Stimulated activated naive B cell treated with anti-CD40 and anti-IgM and Interleukin-4, amounts not matched to agents 10 μg/mL and 1 μg/mL and 100 μg/mL, for 72 hours (primary cell): ENCODE data around the gene KRTAP4-8.
"Not testable (repeated sequence)": the region's sequence is repeated elsewhere in the genome, so short reads cannot be mapped to it uniquely, and the experiment has no call there.

Experiments used
- ATAC-seq, 2 donors: fragments of 150-1000 bp; cut with Tn5 transposase; replicated peaks; 2 replicates each; pipeline ENCODE4 v1.10.0; 2021; ENCODE audit warnings: moderate library complexity in 1 of 2
- DNase-seq: peaks from one replicate; pipeline ENCODE4 v3.0.0; 2021
- H3K27ac Mint-ChIP-seq: one replicate; pipeline ENCODE4 v1.8.0; 2022; ENCODE audit warnings: mild to moderate bottlenecking, mixed read lengths
- H3K27me3 Mint-ChIP-seq, 2 donors: one replicate each; pipeline ENCODE4 v1.8.0; 2022; ENCODE audit warnings: mixed read lengths in 2 of 2
- H3K36me3 Mint-ChIP-seq, 2 donors: one replicate each; pipeline ENCODE4 v1.8.0; 2022; ENCODE audit warnings: mixed read lengths in 2 of 2, mild to moderate bottlenecking in 1 of 2
- H3K4me1 Mint-ChIP-seq, 2 donors: one replicate each; pipeline ENCODE4 v1.8.0; 2022; ENCODE audit warnings: mixed read lengths in 2 of 2, mild to moderate bottlenecking in 1 of 2
- H3K4me3 Mint-ChIP-seq, 2 donors: one replicate each; pipeline ENCODE4 v1.8.0; 2022; ENCODE audit warnings: mild to moderate bottlenecking in 2 of 2, mixed read lengths in 2 of 2, moderate library complexity in 1 of 2
- H3K9me3 Mint-ChIP-seq, 2 donors: one replicate each; pipeline ENCODE4 v1.8.0; 2022; ENCODE audit warnings: mixed read lengths in 2 of 2, mild to moderate bottlenecking in 1 of 2

The KRTAP4-8 gene

GRCh38 chr17:41121742-41122141 is 23.8 kb upstream of the KRTAP4-8 start:
- H3K4me3 Mint-ChIP-seq, result no peak overlapping the region
- peaks cover 3 to 7% of the 10 kb centered on the region in 2 donors for H3K9me3 Mint-ChIP-seq
- peaks cover 34 to 63% of the 10 kb centered on the region in 2 donors for H3K4me1 Mint-ChIP-seq
- DNase-seq (no peak), ATAC-seq (no peak)
- H3K27ac Mint-ChIP-seq, result no peak overlapping the region
- no peaks in the 10 kb centered on the region for H3K27me3 Mint-ChIP-seq
- peaks cover 0 to 9% of the 10 kb centered on the region in 2 donors for H3K36me3 Mint-ChIP-seq

GRCh38 chr17:41119696-41120690 is 22.1 kb upstream of the KRTAP4-8 start:
- H3K36me3 Mint-ChIP-seq, H3K9me3 Mint-ChIP-seq, H3K27me3 Mint-ChIP-seq, DNase-seq: not testable (repeated sequence)
- peak overlapping the region; percentile 88 for H3K27ac Mint-ChIP-seq
- H3K4me3 Mint-ChIP-seq, result peak overlapping the region; percentile 57 to 69
- peaks cover 44 to 74% of the 10 kb centered on the region in 2 donors for H3K4me1 Mint-ChIP-seq
- ATAC-seq, result peak; percentile 75 to 78

DNA sequence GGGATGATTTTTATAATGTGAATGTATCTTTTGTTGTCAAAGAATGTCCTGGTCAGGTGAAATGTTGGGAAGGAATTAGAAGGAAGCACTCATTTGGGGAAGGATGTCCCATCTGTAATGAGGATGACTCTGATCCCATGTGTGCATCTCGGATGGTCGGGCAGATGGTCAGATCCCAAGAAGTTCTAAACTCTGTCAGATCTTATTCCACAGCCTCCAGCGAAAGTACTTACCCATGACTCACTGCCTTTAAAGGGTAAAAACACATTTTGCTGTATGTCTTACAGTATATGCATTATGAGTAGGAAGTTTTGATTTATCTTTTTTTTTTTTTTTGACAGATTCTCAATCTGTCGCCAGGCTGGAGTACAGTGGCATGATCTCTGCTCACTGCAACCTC is 20.8 kb upstream of the KRTAP4-8 start:
- peaks cover 3 to 4% of the 10 kb centered on the region in 2 donors for H3K9me3 Mint-ChIP-seq
- no peak for ATAC-seq
- DNase-seq, result no peak
- H3K27me3 Mint-ChIP-seq, result no peaks in the 10 kb centered on the region
- H3K4me1 Mint-ChIP-seq, result peaks cover 37 to 62% of the 10 kb centered on the region in 2 donors
- H3K36me3 Mint-ChIP-seq, result peaks cover 0 to 15% of the 10 kb centered on the region in 2 donors
- no peak overlapping the region for H3K27ac Mint-ChIP-seq
- H3K4me3 Mint-ChIP-seq, result no peak overlapping the region

DNA sequence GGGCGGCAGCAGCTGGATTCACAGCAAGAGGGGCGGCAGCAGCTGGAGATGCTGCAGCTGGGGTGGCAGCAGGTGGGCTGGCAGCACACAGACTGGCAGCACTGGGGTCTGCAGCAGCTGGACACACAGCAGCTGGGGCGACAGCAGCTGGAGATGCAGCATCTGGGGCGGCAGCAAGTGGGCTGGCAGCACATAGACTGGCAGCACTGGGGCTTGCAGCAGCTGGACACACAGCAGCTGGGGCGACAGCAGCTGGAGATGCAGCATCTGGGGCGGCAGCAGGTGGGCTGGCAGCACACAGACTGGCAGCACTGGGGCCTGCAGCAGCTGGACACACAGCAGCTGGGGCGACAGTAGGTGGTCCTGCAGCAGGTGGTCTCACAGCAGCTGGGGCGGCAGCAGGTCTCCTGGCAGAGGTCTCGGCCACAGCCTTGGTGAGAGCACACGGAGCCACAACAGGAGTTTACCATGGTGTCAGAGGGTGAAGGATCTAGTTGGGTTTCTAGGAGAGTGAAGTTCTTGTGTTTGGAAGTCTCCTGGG is 20.0 kb upstream of the KRTAP4-8 start, which contains the start of gene KRTAP4-11:
KRTAP4-11 (minus strand) TSS at position 528 of the 541 bp plus-strand sequence; CDS start at position 470, 58 bp downstream.
- not testable (repeated sequence) for H3K27me3 Mint-ChIP-seq, H3K4me3 Mint-ChIP-seq, DNase-seq, H3K27ac Mint-ChIP-seq, ATAC-seq, H3K9me3 Mint-ChIP-seq, H3K36me3 Mint-ChIP-seq
- H3K4me1 Mint-ChIP-seq, result peaks cover 31 to 54% of the 10 kb centered on the region in 2 donors

- H3K9me3 Mint-ChIP-seq, result peaks cover 0 to 2% of the 10 kb centered on the region in 2 donors
- H3K4me1 Mint-ChIP-seq, result peaks cover 29 to 52% of the 10 kb centered on the region in 2 donors
- H3K4me3 Mint-ChIP-seq, result peak overlapping the region in 1 of 2 donors; percentile 28
- DNase-seq, result peak; percentile 24
- peak; percentile 78 to 85 for ATAC-seq
- peak overlapping the region; percentile 53 for H3K27ac Mint-ChIP-seq
- peaks cover 5 to 7% of the 10 kb centered on the region in 2 donors for H3K36me3 Mint-ChIP-seq
- H3K27me3 Mint-ChIP-seq, result no peaks in the 10 kb centered on the region
Measured at GRCh38 chr17:41116297-41116696, 18.4 kb upstream of the KRTAP4-8 start.

DNA sequence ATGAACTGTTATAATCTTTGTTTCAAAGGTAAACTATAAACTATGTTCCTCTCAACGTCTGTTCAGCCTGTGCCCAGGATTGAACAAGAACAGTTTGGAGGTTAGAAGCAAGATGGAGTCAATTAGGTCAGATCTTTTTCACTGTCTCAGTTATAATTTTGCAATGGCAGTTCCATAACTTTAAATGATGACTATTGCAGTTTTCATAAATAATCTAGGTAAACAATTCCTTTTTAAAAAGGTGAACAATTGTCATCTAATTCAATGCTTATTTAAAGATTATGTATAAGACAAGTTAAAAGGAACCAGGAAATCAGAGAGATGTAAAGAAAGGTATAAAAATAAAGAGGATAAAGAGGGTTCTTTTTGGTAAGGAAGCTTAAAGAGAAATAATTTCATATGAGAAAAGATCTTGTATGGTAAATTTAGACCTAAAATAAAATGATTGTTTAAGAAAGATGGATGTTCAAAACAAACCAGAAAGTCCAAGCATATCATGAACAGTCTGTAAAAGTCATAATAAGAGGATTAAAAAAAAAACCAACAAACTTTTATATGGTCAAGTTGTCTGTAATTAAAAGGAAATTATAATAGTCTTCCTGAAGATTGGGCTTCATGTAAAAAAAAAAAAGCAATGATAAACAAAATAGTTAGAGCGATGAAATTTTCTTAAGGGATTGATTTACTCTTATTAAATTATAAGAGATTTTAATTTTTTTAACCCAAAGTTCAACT is 13.4 kb upstream of the KRTAP4-8 start:
- Mint-ChIP-seq H3K4me1 (peaks cover 26 to 41% of the 10 kb centered on the region in 2 donors), H3K27ac (no peak overlapping the region), H3K27me3 (no peaks in the 10 kb centered on the region), H3K36me3 (peaks cover 7 to 12% of the 10 kb centered on the region in 2 donors), H3K4me3 (no peak overlapping the region), H3K9me3 (no peaks in the 10 kb centered on the region)
- ATAC-seq (no peak), DNase-seq (no peak)

- peak; percentile 85 to 93 for ATAC-seq
- not testable (repeated sequence) for H3K9me3 Mint-ChIP-seq, H3K27me3 Mint-ChIP-seq, H3K36me3 Mint-ChIP-seq, DNase-seq
- Mint-ChIP-seq H3K4me3 (peak overlapping the region; percentile 45 to 54), H3K4me1 (peaks cover 25 to 29% of the 10 kb centered on the region in 2 donors), H3K27ac (peak overlapping the region; percentile 52)
Measured at GRCh38 chr17:41108728-41109386, 10.9 kb upstream of the KRTAP4-8 start.

DNA sequence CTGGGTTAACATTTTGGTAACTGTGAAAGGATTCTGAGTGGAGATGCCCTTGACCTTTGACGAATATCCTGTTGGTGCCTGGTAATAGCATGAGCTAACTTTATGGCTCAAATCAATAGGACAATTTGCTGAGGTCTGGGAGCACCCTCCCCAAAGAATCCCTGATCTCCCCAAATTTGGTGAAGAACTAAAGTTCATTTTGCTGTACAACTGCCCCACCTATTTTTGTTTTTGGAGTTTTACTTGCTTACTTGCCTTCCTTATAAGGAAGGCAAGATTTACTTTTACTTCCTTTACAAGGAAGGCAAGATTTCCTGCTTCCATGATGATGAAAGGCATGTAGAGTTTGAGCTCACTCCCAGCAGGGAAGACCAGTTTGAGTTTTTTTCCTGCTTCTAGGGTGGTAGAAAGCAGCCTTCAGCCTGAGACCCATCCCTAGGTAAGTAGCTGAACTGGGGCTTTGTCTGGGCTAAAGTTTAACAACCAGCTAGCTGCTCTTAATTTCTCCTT is 10.1 kb upstream of the KRTAP4-8 start:
- Mint-ChIP-seq H3K4me1 (peaks cover 28 to 29% of the 10 kb centered on the region in 2 donors), H3K27me3 (peaks cover 0 to 5% of the 10 kb centered on the region in 2 donors), H3K27ac (peak overlapping the region; percentile 67), H3K4me3 (peak overlapping the region in 1 of 2 donors; percentile 54), H3K9me3 (no peaks in the 10 kb centered on the region), H3K36me3 (peaks cover 6% of the 10 kb centered on the region in 2 donors)
- ATAC-seq (no peak), DNase-seq (no peak)

GRCh38 chr17:41105347-41105746 is 7.4 kb upstream of the KRTAP4-8 start, which contains the start of gene KRTAP4-9:
KRTAP4-9 (plus strand) TSS chr17:41105389; CDS start chr17:41105389, 0 bp downstream.
- DNase-seq, H3K4me3 Mint-ChIP-seq, ATAC-seq, H3K9me3 Mint-ChIP-seq, H3K27me3 Mint-ChIP-seq, H3K36me3 Mint-ChIP-seq, H3K27ac Mint-ChIP-seq: not testable (repeated sequence)
- peaks cover 38 to 39% of the 10 kb centered on the region in 2 donors for H3K4me1 Mint-ChIP-seq

- not testable (repeated sequence) for H3K9me3 Mint-ChIP-seq, H3K36me3 Mint-ChIP-seq, H3K27me3 Mint-ChIP-seq, H3K27ac Mint-ChIP-seq, H3K4me3 Mint-ChIP-seq, DNase-seq, ATAC-seq
- peaks cover 38 to 39% of the 10 kb centered on the region in 2 donors for H3K4me1 Mint-ChIP-seq
Measured at GRCh38 chr17:41104386-41105038, 6.6 kb upstream of the KRTAP4-8 start.

DNA sequence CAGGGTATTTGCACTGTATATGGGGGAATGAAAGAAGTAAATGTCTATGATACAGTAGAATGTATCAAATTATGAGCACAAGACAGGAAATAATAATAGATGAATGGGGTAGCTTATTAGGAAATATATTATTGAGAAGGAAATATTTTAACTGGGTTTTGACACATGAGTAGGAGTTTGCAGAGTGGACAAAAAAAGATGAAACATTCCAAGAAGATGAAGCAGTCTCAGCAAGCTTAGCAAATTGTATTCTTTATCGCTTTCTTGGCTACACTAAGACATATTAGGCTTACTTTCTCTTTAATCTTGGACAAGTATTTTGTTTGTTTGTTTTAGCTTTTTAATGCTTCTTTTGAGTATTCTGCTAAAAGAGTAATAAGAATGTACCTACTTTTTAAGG is 6.0 kb upstream of the KRTAP4-8 start:
- H3K4me1 Mint-ChIP-seq, result peaks cover 36% of the 10 kb centered on the region in 2 donors
- no peak overlapping the region for H3K4me3 Mint-ChIP-seq
- ATAC-seq (no peak), DNase-seq (no peak)
- H3K27me3 Mint-ChIP-seq, result peaks cover 0 to 5% of the 10 kb centered on the region in 2 donors
- no peaks in the 10 kb centered on the region for H3K9me3 Mint-ChIP-seq
- no peaks in the 10 kb centered on the region for H3K36me3 Mint-ChIP-seq
- no peak overlapping the region for H3K27ac Mint-ChIP-seq

GRCh38 chr17:41101586-41102259 is 3.8 kb upstream of the KRTAP4-8 start, which contains the start of gene KRTAP4-16:
KRTAP4-16 (minus strand) TSS chr17:41102209; CDS start chr17:41102209, 0 bp downstream.
- Mint-ChIP-seq H3K4me1 (peaks cover 21 to 25% of the 10 kb centered on the region in 2 donors), H3K9me3 (no peaks in the 10 kb centered on the region), H3K4me3 (no peak within 1 kb of the TSS), H3K36me3 (no peaks in the 10 kb centered on the region), H3K27ac (peak within 1 kb of the TSS; percentile 37), H3K27me3 (peaks cover 6 to 14% of the 10 kb centered on the region in 2 donors)
- no peak for ATAC-seq
- DNase-seq, result no peak
